Right lobe of liver (tissue), 6 donors: ENCODE results near the gene MACROD2. TPM values are rescaled to one million over a fixed set of nuclear protein-coding genes. Genes with fewer than 3 reads are reported as not detected.

Source experiments
- ATAC-seq, 4 donors: fragments of 200-7000 bp; cut with Tn5 transposase; one replicate each; pipeline ENCODE4 v1.9.1; 2020; ENCODE audit warnings: mild to moderate bottlenecking in 4 of 4, moderate library complexity in 4 of 4
- DNase-seq, 3 donors: peaks; one replicate each; pipeline ENCODE4 v3.0.0-alpha.2; 2020
- H3K27ac ChIP-seq, 3 donors: fragments of 200-600 bp; one replicate each; pipeline ENCODE4 v1.8.0; 2022
- H3K27me3 ChIP-seq, 2 donors: fragments of 200-600 bp; one replicate each; pipeline ENCODE4 v1.8.0; 2022
- H3K36me3 ChIP-seq, 4 donors: fragments of 200-600 bp; sonication (generic) in 1 of 4; one replicate each; pipeline versions ENCODE4 v1.5.1 to v1.8.0; 2017 to 2022; ENCODE audit warnings: control low read depth in 1 of 4
- H3K4me1 ChIP-seq, 4 donors: fragments of 200-600 bp; sonication (generic) in 1 of 4; one replicate each; pipeline versions ENCODE4 v1.5.1 to v1.8.0; 2017 to 2022; ENCODE audit warnings: control low read depth in 1 of 4
- H3K4me3 ChIP-seq, 3 donors: fragments of 200-600 bp; one replicate each; pipeline ENCODE4 v1.8.0; 2022
- H3K9me3 ChIP-seq, 4 donors: fragments of 200-600 bp; sonication (generic) in 1 of 4; one replicate each; pipeline versions ENCODE4 v1.5.1 to v1.8.0; 2017 to 2022; ENCODE audit warnings: control low read depth in 1 of 4
- POLR2A ChIP-seq: fragments of 450-650 bp; IDR thresholded peaks from one replicate; pipeline ENCODE4 v1.6.1; 2017; ENCODE audit warnings: antibody characterized with exemption, mild to moderate bottlenecking
- WGBS: methylation state at CpG from one replicate; pipeline ENCODE4 v1.1.6; 2018; ENCODE audit warnings: low coverage, low lambda C conversion rate; ENCODE audit not compliant: insufficient coverage; ENCODE audit errors: missing lambda C conversion rate; 5-methylcytosine and 5-hydroxymethylcytosine counted together
- intact Hi-C, 2 donors: fragments of 100-400 bp; cut with DNase I; formaldehyde crosslinking; loops; one replicate each; pipeline versions ENCODE4 v1.11.2 to v1.14.1; 2022
- total RNA-seq, 6 experiments: library from RNA; depleted of rRNA in 2 of 6; stranded (reverse); fragments of >200 nt in 2 of 6; fragmentation: NEBNext Ultra II Directional in 3 of 6; extraction: Animal tissue kit (Norgen Biotek cat#: 25700) in 3 of 6; gene quantifications; one replicate each; pipeline versions ENCODE4 v1.1.0 to v1.2.4, GENCODE V29; 2016 to 2023
- TF ChIP-seq, protein P1 (sequence below), 4 donors: fragments of 200-600 bp in 3 of 4; fragments of 450-650 bp in 1 of 4; IDR thresholded peaks; one replicate each; pipeline versions ENCODE4 v1.5.1 to v1.8.0; 2016 to 2022; ENCODE audit warnings: antibody characterized with exemption in 4 of 4, mild to moderate bottlenecking in 2 of 4
- donor health status: DM: no; HTN: yes; CAD: no.
- donor health status: DM: no; HTN: no; CAD: no.
- donor health status: DM: no; HTN: no; CAD: no.
- donor health status: DM: no; HTN: yes; CAD: no.
- donor health status: DM: no; HTN: yes; CAD: no.

MACROD2 gene
- total RNA-seq, 6 experiments from 2014 or later: 1.2 to 5.5 (median 3.3) TPM

DNA sequence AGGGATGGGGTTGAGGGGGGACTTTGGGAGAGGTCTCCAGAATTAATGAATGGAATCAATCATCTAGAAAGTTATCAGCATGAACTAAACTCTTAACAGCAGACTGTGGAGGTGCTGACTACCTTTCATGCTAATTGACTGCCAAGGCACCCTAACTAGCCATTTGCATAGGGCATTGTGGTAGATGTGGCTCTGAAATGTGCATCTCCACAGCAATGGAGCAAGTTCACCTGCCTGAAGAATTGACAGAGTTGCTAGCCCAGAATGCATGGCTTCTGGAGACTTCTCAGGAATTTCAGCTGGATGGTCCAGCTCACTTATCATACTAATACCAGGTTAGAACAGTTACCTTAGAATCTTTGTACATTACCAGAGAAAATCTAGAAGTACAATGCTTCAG, 1832.3 kb downstream of the MACROD2 start:
- Histone ChIP-seq H3K36me3 (no peaks in the 10 kb centered on the region), H3K27me3 (no peaks in the 10 kb centered on the region), H3K27ac (no peak overlapping the region), H3K9me3 (no peaks in the 10 kb centered on the region), H3K4me3 (no peak overlapping the region), H3K4me1 (no peaks in the 10 kb centered on the region)
- DNase-seq: no peak
- intact Hi-C loops: no loop called here
- TF ChIP-seq POLR2A: no peak
- TF ChIP-seq, protein P1, sequence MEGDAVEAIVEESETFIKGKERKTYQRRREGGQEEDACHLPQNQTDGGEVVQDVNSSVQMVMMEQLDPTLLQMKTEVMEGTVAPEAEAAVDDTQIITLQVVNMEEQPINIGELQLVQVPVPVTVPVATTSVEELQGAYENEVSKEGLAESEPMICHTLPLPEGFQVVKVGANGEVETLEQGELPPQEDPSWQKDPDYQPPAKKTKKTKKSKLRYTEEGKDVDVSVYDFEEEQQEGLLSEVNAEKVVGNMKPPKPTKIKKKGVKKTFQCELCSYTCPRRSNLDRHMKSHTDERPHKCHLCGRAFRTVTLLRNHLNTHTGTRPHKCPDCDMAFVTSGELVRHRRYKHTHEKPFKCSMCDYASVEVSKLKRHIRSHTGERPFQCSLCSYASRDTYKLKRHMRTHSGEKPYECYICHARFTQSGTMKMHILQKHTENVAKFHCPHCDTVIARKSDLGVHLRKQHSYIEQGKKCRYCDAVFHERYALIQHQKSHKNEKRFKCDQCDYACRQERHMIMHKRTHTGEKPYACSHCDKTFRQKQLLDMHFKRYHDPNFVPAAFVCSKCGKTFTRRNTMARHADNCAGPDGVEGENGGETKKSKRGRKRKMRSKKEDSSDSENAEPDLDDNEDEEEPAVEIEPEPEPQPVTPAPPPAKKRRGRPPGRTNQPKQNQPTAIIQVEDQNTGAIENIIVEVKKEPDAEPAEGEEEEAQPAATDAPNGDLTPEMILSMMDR (IDR thresholded peaks at IDR 0.05): no peak
- no peak for ATAC-seq

DNA sequence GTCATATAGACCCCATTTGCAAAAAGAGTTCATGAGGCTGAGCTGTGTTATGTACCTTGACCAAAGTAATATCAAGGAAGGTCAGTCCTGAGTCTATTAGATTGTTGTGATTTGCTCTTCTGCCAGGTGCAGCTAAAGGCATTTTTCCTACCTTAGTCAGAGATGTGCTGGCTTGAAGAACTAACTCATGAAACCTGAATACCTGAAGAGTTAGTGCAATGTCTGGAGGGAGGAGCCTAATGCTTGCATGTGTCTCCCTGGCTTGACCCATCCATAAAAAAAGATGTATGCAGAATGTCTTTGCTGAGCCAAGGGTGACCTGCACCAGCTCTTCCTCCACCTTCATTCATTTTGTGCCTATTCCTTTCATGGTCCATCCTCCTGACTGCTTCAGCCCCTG, 1835.9 kb downstream of the MACROD2 start:
- Histone ChIP-seq H3K9me3 (no peaks in the 10 kb centered on the region), H3K4me3 (no peak overlapping the region), H3K27me3 (no peaks in the 10 kb centered on the region), H3K27ac (no peak overlapping the region), H3K36me3 (no peaks in the 10 kb centered on the region), H3K4me1 (no peaks in the 10 kb centered on the region)
- intact Hi-C loops: no loop called here
- DNase-seq (no peak), ATAC-seq (no peak)
- no peak for TF ChIP-seq POLR2A
- TF ChIP-seq, protein P1 (IDR thresholded peaks at IDR 0.05): no peak

DNA sequence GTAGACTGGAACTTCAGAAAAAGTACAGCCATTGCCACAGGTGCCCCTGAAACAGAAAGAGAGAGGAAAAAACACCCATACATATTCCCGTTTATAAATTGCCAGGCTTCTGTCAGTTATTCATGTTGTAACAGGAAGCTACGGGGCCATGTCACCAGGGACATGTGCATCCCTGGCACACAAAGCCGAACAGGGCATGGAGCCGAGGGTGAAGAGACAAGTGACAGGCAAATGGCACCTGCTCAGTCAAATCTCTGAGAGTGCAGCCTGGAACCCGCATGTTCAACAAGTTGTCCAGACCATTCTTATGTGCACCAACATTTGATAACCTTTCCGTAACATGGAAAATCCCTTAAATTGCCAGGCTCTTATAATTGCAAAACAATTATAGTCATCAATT, 1837.2 kb downstream of the MACROD2 start:
- intact Hi-C loops: no loop called here
- no peak overlapping the region for H3K27ac ChIP-seq
- H3K4me3 ChIP-seq: no peak overlapping the region
- H3K9me3 ChIP-seq: no peaks in the 10 kb centered on the region
- no peaks in the 10 kb centered on the region for H3K36me3 ChIP-seq
- TF ChIP-seq, protein P1 (IDR thresholded peaks at IDR 0.05): no peak
- TF ChIP-seq POLR2A: no peak
- ATAC-seq (no peak), DNase-seq (no peak)
- no peaks in the 10 kb centered on the region for H3K4me1 ChIP-seq
- H3K27me3 ChIP-seq: no peaks in the 10 kb centered on the region
- 80% methylated on average over 6 of the region's 6 CpGs for WGBS

DNA sequence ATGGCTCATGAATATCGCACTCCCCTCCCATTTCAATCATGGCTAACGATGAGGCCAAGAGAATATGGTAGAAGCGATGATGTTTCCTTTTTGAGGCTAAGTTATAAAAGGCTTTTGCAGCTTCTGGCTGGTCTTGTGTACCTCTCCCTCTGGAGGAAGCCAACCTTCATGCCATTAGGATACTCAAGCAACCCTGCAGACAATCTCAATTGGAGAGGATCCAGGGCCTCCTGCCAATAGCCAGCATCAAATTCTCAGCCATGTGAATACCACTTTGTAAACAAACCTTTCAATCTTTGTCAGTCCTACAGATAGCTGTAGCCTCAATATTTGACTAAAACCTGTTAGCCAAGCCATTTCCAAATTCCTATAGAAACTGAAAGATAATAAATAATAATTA, 1839.5 kb downstream of the MACROD2 start:
- DNase-seq: no peak
- intact Hi-C loops: no loop called here
- ATAC-seq: no peak
- H3K4me3 ChIP-seq: no peak overlapping the region
- H3K27ac ChIP-seq: no peak overlapping the region
- H3K4me1 ChIP-seq: no peaks in the 10 kb centered on the region
- 90% methylated on average over 2 of the region's 3 CpGs for WGBS
- H3K9me3 ChIP-seq: no peaks in the 10 kb centered on the region
- H3K36me3 ChIP-seq: no peaks in the 10 kb centered on the region
- TF ChIP-seq, protein P1 (IDR thresholded peaks at IDR 0.05): no peak
- no peak for TF ChIP-seq POLR2A
- H3K27me3 ChIP-seq: no peaks in the 10 kb centered on the region

DNA sequence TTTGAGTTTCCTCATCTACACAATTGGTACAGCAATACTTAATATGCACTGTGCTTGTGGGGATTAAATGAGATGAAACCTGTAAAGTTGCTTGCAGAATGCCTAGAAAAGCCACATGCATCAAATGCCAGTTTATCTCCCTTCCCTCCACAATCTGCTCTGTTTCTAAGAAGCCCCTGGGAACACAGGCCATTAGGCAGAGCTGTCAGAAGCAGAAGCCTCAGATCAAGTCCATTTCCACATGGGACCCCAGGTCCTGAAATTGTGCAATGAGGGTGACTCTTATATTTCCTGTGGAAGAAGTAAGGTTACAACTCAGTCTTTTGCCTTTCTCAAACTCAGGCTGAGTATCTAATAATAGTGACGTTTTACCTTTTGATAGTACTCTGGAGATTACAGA, 1840.5 kb downstream of the MACROD2 start:
- TF ChIP-seq, protein P1 (IDR thresholded peaks at IDR 0.05): no peak
- no peak for TF ChIP-seq POLR2A
- H3K9me3 ChIP-seq: no peaks in the 10 kb centered on the region
- ATAC-seq: no peak

More for the DNA sequence above, 1840.5 kb downstream of the MACROD2 start:
- Histone ChIP-seq H3K27me3 (no peaks in the 10 kb centered on the region), H3K36me3 (no peaks in the 10 kb centered on the region), H3K27ac (no peak overlapping the region), H3K4me1 (no peaks in the 10 kb centered on the region), H3K4me3 (no peak overlapping the region)
- 53% methylated on average over 1 of the region's 1 CpG for WGBS
- DNase-seq: no peak
- intact Hi-C loops: no loop called here
